ENCODE measurements around the gene RELA. TPM values are rescaled to one million over a fixed set of nuclear protein-coding genes. Genes with fewer than 3 reads are reported as not detected.

The RELA gene
- total and polyA plus RNA-seq, 2 of the 13 experiments (the other 11 are each of a cell fraction or from before 2014, with no cell fraction given), result 21.4 to 40.5 TPM

DNA sequence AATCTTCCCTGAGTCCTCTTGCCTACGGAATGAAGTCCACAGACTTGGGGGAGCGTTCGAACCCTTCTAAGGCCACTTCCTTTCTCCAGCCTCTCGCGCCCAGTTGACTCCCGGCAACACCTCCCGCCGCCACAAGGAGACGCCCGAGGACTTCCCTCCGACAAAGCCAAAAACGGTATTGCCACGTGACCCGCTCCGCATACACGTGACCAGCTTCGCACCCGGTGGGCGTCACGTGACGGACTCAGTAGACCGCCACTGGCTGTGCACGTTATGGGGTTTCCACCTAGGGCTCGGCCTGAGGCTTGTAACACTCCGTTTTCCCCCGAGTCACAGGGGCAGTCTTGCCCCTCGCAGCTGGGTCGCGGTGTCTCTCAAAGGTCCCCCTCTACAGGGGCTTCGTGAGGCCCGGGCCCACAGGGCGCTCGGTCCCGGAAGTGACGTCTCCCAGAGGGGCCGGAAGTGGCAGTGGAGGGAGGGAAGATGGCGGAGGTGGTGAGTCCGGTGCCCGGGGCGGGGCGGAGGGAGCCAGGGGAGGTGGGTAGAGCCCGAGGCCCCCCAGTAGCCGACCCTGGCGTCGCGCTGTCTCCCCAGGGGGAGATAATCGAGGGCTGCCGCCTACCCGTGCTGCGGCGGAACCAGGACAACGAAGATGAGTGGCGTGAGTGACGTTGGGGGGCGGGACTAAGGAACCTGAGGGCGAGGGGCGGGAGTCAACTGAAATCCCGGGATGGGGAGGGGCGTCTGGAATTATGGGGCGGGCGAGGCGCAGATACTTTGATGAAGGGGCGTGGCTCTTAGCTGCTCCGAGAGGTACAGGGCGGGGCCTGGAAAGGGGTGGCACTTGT, 49.3 kb upstream of the RELA start, which contains the start of gene KAT5 (continued):
- TF ChIP-seq FOXA1 (IDR thresholded peaks at IDR 0.05) (no peak), FOXA1 (CRISPR knock-in tag; IDR thresholded peaks at IDR 0.05) (peak; percentile 15; the same call in 1 of the 2 replicates), NPAS2 (CRISPR knock-in tag; IDR thresholded peaks at IDR 0.05; ENCODE audit: borderline replicate concordance) (no peak), SOX5 (CRISPR knock-in tag; IDR thresholded peaks at IDR 0.05; ENCODE audit: borderline replicate concordance) (peak; percentile 81), ZNF83 (CRISPR knock-in tag; IDR thresholded peaks at IDR 0.05; ENCODE audit: borderline replicate concordance) (peak; percentile 95), PLRG1 (conservative IDR thresholded peaks at IDR 0.05) (no peak), ZNF160 (CRISPR knock-in tag; IDR thresholded peaks at IDR 0.05) (peak; percentile 95), SNAPC2 (CRISPR knock-in tag; IDR thresholded peaks at IDR 0.05) (peak; percentile 90), ZNF781 (CRISPR knock-in tag; IDR thresholded peaks at IDR 0.05; ENCODE audit: borderline replicate concordance, not compliant biosample characterization) (peak; percentile 93), ZNF704 (CRISPR knock-in tag; IDR thresholded peaks at IDR 0.05; ENCODE audit: borderline replicate concordance) (peak; percentile 91), CHD4 (IDR thresholded peaks at IDR 0.05; ENCODE audit: borderline replicate concordance, low read length) (no peak; the same call in 1 of the 2 replicates), ZNF839 (CRISPR knock-in tag; IDR thresholded peaks at IDR 0.05; ENCODE audit: borderline replicate concordance) (peak; percentile 87), ZNF766 (CRISPR knock-in tag; IDR thresholded peaks at IDR 0.05; ENCODE audit: borderline replicate concordance) (peak; percentile 81; the same call in 1 of the 2 replicates), ZNF282 (IDR thresholded peaks at IDR 0.05; ENCODE audit: partially characterized antibody) (no peak), ISL2 (CRISPR knock-in tag; IDR thresholded peaks at IDR 0.05) (peak; percentile 74), HOXA7 (CRISPR knock-in tag; IDR thresholded peaks at IDR 0.05) (0 out of 2 replicates have a peak, but pooled peaks have one; percentile 72), MIXL1 (CRISPR knock-in tag; IDR thresholded peaks at IDR 0.05) (peak; percentile 61), ZSCAN25 (CRISPR knock-in tag; IDR thresholded peaks at IDR 0.05) (peak; percentile 83; the same call in 1 of the 2 replicates), JUND (CRISPR knock-in tag; IDR thresholded peaks at IDR 0.05) (peak; percentile 52), ZNF10 (CRISPR knock-in tag; IDR thresholded peaks at IDR 0.05; ENCODE audit: borderline replicate concordance, low read depth) (no peak), CHD2 (IDR thresholded peaks at IDR 0.05; ENCODE audit: low read depth, low read length) (0 out of 2 replicates have a peak, but pooled peaks have one; percentile 6), ZNF550 (CRISPR knock-in tag; IDR thresholded peaks at IDR 0.05; ENCODE audit: borderline replicate concordance) (peak; percentile 98; the same call in 1 of the 2 replicates), NRL (CRISPR knock-in tag; IDR thresholded peaks at IDR 0.05; ENCODE audit: borderline replicate concordance) (peak; percentile 99), SP1 (IDR thresholded peaks at IDR 0.05) (no peak), SP1 (CRISPR knock-in tag; IDR thresholded peaks at IDR 0.05) (peak; percentile 48), ZBTB2 (CRISPR knock-in tag; IDR thresholded peaks at IDR 0.05; ENCODE audit: low read depth) (peak; percentile 81), RORA (CRISPR knock-in tag; IDR thresholded peaks at IDR 0.05) (no peak), ZNF335 (CRISPR knock-in tag; IDR thresholded peaks at IDR 0.05) (peak; percentile 92; the same call in 1 of the 2 replicates)
- TF ChIP-seq, protein P1, sequence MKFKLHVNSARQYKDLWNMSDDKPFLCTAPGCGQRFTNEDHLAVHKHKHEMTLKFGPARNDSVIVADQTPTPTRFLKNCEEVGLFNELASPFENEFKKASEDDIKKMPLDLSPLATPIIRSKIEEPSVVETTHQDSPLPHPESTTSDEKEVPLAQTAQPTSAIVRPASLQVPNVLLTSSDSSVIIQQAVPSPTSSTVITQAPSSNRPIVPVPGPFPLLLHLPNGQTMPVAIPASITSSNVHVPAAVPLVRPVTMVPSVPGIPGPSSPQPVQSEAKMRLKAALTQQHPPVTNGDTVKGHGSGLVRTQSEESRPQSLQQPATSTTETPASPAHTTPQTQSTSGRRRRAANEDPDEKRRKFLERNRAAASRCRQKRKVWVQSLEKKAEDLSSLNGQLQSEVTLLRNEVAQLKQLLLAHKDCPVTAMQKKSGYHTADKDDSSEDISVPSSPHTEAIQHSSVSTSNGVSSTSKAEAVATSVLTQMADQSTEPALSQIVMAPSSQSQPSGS (CRISPR knock-in tag; IDR thresholded peaks at IDR 0.05), result peak; percentile 72

Measured in HepG2 (cell line).